ENCODE data around the gene C1QA. TPM values are rescaled to one million over a fixed set of nuclear protein-coding genes. Genes with fewer than 3 reads are reported as not detected.

Gene C1QA
- total and polyA plus RNA-seq, 2 of the 13 experiments (the other 11 are each of a cell fraction or from before 2014, with no cell fraction given) = not detected

- peak; percentile 86 for TF ChIP-seq NFAT5 (CRISPR knock-in tag; IDR thresholded peaks at IDR 0.05)
- TF ChIP-seq ATF2 (CRISPR knock-in tag; IDR thresholded peaks at IDR 0.05) = peak; percentile 80; the same call in 1 of the 2 replicates
- no peak for TF ChIP-seq ZNF230 (CRISPR knock-in tag; IDR thresholded peaks at IDR 0.05)
- TF ChIP-seq SPEN (CRISPR knock-in tag; IDR thresholded peaks at IDR 0.05; ENCODE audit: low read depth) = no peak
- no peak for TF ChIP-seq CBX2 (IDR thresholded peaks at IDR 0.05; ENCODE audit: low read depth, low read length)
- TF ChIP-seq CBX2 (CRISPR knock-in tag; IDR thresholded peaks at IDR 0.05; ENCODE audit: low read depth) = no peak
- no peak for TF ChIP-seq PHF8 (CRISPR knock-in tag; IDR thresholded peaks at IDR 0.05)
- no peak for TF ChIP-seq NR2C2 (CRISPR knock-in tag; IDR thresholded peaks at IDR 0.05; ENCODE audit: borderline replicate concordance)
- TF ChIP-seq JDP2 (CRISPR knock-in tag; IDR thresholded peaks at IDR 0.05; ENCODE audit: borderline replicate concordance) = no peak
- no peak for TF ChIP-seq STAG1 (CRISPR knock-in tag; IDR thresholded peaks at IDR 0.05)
- peak; percentile 49; the same call in 1 of the 2 replicates for TF ChIP-seq ZNF607 (CRISPR knock-in tag; IDR thresholded peaks at IDR 0.05; ENCODE audit: borderline replicate concordance)
- TF ChIP-seq MXD3 (CRISPR knock-in tag; IDR thresholded peaks at IDR 0.05) = peak; percentile 33; the same call in 1 of the 2 replicates
- no peak for TF ChIP-seq JUN (CRISPR knock-in tag; IDR thresholded peaks at IDR 0.05)
- TF ChIP-seq SYNCRIP (IDR thresholded peaks at IDR 0.05; ENCODE audit: insufficient read depth, low read depth, low read length) = no peak
- TF ChIP-seq SIX4 (CRISPR knock-in tag; IDR thresholded peaks at IDR 0.05) = peak; percentile 51; the same call in 1 of the 2 replicates
- TF ChIP-seq ZC3H13 (CRISPR knock-in tag; IDR thresholded peaks at IDR 0.05) = no peak
- TF ChIP-seq ATF7 (IDR thresholded peaks at IDR 0.05) = no peak
- TF ChIP-seq ATF7 (CRISPR knock-in tag; IDR thresholded peaks at IDR 0.05) = no peak
- no peak for TF ChIP-seq ZNF274 (CRISPR knock-in tag; IDR thresholded peaks at IDR 0.05)
- peak; percentile 93 for TF ChIP-seq KLF6 (CRISPR knock-in tag; IDR thresholded peaks at IDR 0.05)
- peak; percentile 44; the same call in 1 of the 2 replicates for TF ChIP-seq SAP130 (CRISPR knock-in tag; IDR thresholded peaks at IDR 0.05; ENCODE audit: low read depth)
- no peak for TF ChIP-seq HNRNPUL1 (IDR thresholded peaks at IDR 0.05; ENCODE audit: low read depth, low read length)
- no peak for TF ChIP-seq ZNF577 (CRISPR knock-in tag; IDR thresholded peaks at IDR 0.05; ENCODE audit: borderline replicate concordance, low read depth)
- peak; percentile 24; the same call in 1 of the 2 replicates for TF ChIP-seq SALL2 (CRISPR knock-in tag; IDR thresholded peaks at IDR 0.05)
Observed at GRCh38 chr1:22611530-22611947, 24.9 kb upstream of the C1QA start (continued).

Data from HepG2 (cell line).